Parathyroid adenoma (tissue), 2 donors: ENCODE data around the gene EVC.

Experiments used
- H2AFZ ChIP-seq: fragments of 300-600 bp; sonication (generic); one replicate; pipeline ENCODE4 v1.7.0; 2017; ENCODE audit warnings: antibody characterized with exemption, mild to moderate bottlenecking
- H3K27ac ChIP-seq: fragments of 300-600 bp; sonication (generic); one replicate; pipeline ENCODE4 v1.7.0; 2017
- H3K27me3 ChIP-seq: fragments of 300-600 bp; sonication (generic); one replicate; pipeline ENCODE4 v1.7.0; 2017; ENCODE audit warnings: low read length; ENCODE audit not compliant: control insufficient read depth, insufficient read depth
- H3K36me3 ChIP-seq: fragments of 300-600 bp; sonication (generic); one replicate; pipeline ENCODE4 v1.7.0; 2017; ENCODE audit warnings: low read length; ENCODE audit not compliant: control insufficient read depth, insufficient read depth
- H3K4me1 ChIP-seq: fragments of 300-600 bp; sonication (generic); one replicate; pipeline ENCODE4 v1.7.0; 2017; ENCODE audit warnings: control low read depth
- H3K4me2 ChIP-seq: fragments of 300-600 bp; sonication (generic); one replicate; pipeline ENCODE4 v1.7.0; 2017; ENCODE audit warnings: low read length
- H3K4me3 ChIP-seq: fragments of 300-600 bp; sonication (generic); one replicate; pipeline ENCODE4 v1.7.0; 2017; ENCODE audit warnings: low read depth, low read length
- H3K79me2 ChIP-seq: fragments of 300-600 bp; sonication (generic); one replicate; pipeline ENCODE4 v1.7.0; 2017; ENCODE audit warnings: control low read depth
- H3K9ac ChIP-seq: fragments of 300-600 bp; sonication (generic); one replicate; pipeline ENCODE4 v1.7.0; 2017; ENCODE audit warnings: mild to moderate bottlenecking
- H3K9me3 ChIP-seq: fragments of 300-600 bp; sonication (generic); one replicate; pipeline ENCODE4 v1.7.0; 2017; ENCODE audit warnings: low read length; ENCODE audit not compliant: control insufficient read depth
- TF ChIP-seq, protein P1 (sequence below): fragments of 300-600 bp; sonication (generic); IDR thresholded peaks from one replicate; pipeline ENCODE4 v1.7.0; 2017; ENCODE audit warnings: antibody characterized with exemption, mild to moderate bottlenecking
- donor health status: primary hyperparathyroidism.

The EVC gene

DNA sequence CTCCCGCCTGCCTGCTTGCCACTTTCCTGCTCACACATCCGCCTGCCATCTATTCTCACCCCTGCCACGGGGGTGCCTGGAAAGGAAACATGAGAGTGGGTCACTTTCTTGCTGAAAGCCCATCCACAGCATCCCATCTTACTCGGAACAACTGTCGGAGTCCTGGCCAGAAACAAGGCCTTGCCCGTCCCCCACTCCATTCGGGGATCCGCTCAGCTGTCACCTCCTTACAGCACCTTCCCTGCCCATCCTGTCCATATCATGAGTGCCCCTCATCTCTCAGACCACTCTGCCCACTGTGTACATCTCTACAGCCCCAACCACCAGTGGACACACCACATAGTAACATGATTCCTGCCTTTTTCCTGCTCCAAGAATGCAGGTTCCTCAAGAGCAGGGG, 9.0 kb upstream of the EVC start:
- TF ChIP-seq, protein P1, sequence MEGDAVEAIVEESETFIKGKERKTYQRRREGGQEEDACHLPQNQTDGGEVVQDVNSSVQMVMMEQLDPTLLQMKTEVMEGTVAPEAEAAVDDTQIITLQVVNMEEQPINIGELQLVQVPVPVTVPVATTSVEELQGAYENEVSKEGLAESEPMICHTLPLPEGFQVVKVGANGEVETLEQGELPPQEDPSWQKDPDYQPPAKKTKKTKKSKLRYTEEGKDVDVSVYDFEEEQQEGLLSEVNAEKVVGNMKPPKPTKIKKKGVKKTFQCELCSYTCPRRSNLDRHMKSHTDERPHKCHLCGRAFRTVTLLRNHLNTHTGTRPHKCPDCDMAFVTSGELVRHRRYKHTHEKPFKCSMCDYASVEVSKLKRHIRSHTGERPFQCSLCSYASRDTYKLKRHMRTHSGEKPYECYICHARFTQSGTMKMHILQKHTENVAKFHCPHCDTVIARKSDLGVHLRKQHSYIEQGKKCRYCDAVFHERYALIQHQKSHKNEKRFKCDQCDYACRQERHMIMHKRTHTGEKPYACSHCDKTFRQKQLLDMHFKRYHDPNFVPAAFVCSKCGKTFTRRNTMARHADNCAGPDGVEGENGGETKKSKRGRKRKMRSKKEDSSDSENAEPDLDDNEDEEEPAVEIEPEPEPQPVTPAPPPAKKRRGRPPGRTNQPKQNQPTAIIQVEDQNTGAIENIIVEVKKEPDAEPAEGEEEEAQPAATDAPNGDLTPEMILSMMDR = no peak
- no peaks in the 10 kb centered on the region for H3K27me3 ChIP-seq

DNA sequence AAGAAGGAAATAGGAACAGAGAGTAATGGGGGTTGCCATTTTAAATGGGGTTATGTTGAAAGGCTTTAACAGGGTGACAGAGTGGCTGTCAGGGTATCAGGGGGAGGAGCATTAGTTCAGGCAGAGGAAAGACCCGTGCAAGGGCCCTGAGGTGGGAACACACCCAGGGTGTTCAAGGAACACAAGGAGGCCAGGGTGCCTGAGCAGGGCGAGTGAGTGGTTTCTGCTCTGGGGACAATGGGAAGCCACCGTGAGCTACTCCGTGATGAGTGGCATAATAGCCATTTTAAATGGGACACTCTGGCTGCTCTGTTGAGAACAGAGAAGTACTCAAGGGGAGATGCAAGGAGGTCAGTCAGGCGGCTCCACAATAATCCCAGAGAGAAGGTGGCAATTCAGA, 7.2 kb upstream of the EVC start:
- Histone ChIP-seq H3K27ac (no peak overlapping the region), H3K36me3 (no peaks in the 10 kb centered on the region), H3K4me2 (no peak overlapping the region), H3K4me1 (no peaks in the 10 kb centered on the region), H3K79me2 (no peaks in the 10 kb centered on the region), H3K9me3 (no peaks in the 10 kb centered on the region), H2AFZ (no peak overlapping the region), H3K27me3 (no peaks in the 10 kb centered on the region), H3K9ac (no peak overlapping the region), H3K4me3 (no peak overlapping the region)
- TF ChIP-seq, protein P1 = no peak

More for the DNA sequence above, 9.0 kb upstream of the EVC start:
- Histone ChIP-seq H3K79me2 (no peaks in the 10 kb centered on the region), H3K27ac (no peak overlapping the region), H3K36me3 (no peaks in the 10 kb centered on the region), H3K4me1 (no peaks in the 10 kb centered on the region), H3K9ac (no peak overlapping the region), H3K4me2 (no peak overlapping the region), H2AFZ (no peak overlapping the region), H3K9me3 (no peaks in the 10 kb centered on the region), H3K4me3 (no peak overlapping the region)

DNA sequence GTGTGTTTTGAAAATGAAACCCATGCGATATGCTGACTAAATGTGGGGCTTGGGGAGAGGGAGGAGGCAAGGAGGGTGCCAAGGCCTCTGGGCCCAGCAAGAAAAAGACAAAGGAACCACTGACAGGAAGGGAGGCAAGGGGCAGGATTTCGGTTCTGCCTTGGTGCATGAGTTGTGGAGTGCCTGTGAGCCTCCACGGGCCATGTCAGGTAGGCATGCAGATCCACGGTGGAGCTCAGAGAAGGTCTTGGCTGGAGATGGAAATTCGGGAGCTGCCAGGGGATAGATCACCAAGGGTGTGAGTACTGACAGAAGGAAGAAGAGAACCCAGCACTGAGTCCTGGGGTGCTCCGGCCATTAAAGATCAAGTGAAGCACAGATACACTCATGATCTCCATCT, 6.7 kb upstream of the EVC start:
- no peak overlapping the region for H3K27ac ChIP-seq
- no peak overlapping the region for H3K4me2 ChIP-seq
- H3K4me3 ChIP-seq = no peak overlapping the region
- no peaks in the 10 kb centered on the region for H3K36me3 ChIP-seq
- no peak overlapping the region for H2AFZ ChIP-seq
- H3K27me3 ChIP-seq = no peaks in the 10 kb centered on the region
- no peaks in the 10 kb centered on the region for H3K4me1 ChIP-seq
- no peaks in the 10 kb centered on the region for H3K79me2 ChIP-seq
- no peaks in the 10 kb centered on the region for H3K9me3 ChIP-seq
- TF ChIP-seq, protein P1 = no peak
- H3K9ac ChIP-seq = no peak overlapping the region

DNA sequence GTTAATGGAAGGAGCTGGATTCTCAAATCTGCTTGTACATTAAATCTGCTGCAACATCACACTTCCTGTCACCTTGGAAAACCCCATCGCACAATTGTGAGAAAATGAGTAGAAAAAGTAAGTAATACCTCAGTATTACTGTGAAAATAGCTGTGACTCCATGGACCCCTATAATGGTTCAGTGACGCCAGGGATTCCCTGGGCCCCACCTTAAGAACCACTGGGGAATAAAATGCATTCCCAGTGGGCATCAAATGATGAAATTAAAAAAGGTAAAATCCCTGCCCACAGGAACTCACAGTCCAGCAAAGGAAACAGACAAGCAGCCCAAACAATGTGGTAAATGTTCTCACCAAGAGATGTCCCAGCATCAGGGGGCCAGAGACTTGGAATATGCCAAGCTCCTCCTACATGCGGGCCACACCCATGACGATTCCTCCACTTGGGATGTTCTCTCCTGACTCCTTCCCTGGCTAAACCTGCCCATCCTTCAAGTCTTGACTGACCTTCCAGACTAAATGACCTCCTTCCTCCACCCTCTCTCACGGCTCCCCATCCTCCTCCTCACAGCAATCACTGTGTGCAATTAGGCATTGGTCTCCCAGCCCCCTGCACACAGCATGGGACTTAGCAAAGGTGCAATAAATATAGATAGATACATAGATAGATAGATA, 5.2 kb upstream of the EVC start:
- Histone ChIP-seq H3K9me3 (no peaks in the 10 kb centered on the region), H3K36me3 (no peaks in the 10 kb centered on the region), H3K27ac (no peak overlapping the region), H3K9ac (no peak overlapping the region), H3K4me1 (no peaks in the 10 kb centered on the region), H3K79me2 (no peaks in the 10 kb centered on the region), H3K4me2 (no peak overlapping the region), H3K4me3 (no peak overlapping the region), H3K27me3 (no peaks in the 10 kb centered on the region), H2AFZ (no peak overlapping the region)
- TF ChIP-seq, protein P1 = no peak
